ENCODE results near the gene TNFSF10. TPM values are rescaled to one million over a fixed set of nuclear protein-coding genes. Genes with fewer than 3 reads are reported as not detected.

Gene TNFSF10
- total and polyA plus RNA-seq, 2 of the 4 experiments (the other 2 are of a cell fraction) = 0.63 to 1.3 TPM

GRCh38 chr3:172539273-172539672 is 16.0 kb upstream of the TNFSF10 start:
- intact Hi-C loops (cut with micrococcal nuclease) = no loop called here
- no peak overlapping the region for H4K8ac ChIP-seq (ENCODE audit: low read depth in 2 of 2, low read length in 2 of 2)
- DNase-seq = no peak

More at GRCh38 chr3:172539273-172539672, 16.0 kb upstream of the TNFSF10 start:
- peaks cover 5% of the 10 kb centered on the region for H3K4me1 ChIP-seq (ENCODE audit: control insufficient read depth, insufficient read depth, low read length)
- no peak overlapping the region for H3K4me2 ChIP-seq (ENCODE audit: low read depth, low read length)
- no peak overlapping the region for H3K4me3 ChIP-seq (ENCODE audit: insufficient read depth, low read depth, low read length)
- TF ChIP-seq RAD21 (IDR thresholded peaks at IDR 0.05; ENCODE audit: low read length) (no peak), NFE2L2 (IDR thresholded peaks at IDR 0.05; ENCODE audit: low read depth, low read length) (no peak), FOS (IDR thresholded peaks at IDR 0.05; ENCODE audit: low read depth, low read length) (no peak), MAZ (IDR thresholded peaks at IDR 0.05; ENCODE audit: borderline replicate concordance, low read depth, low read length) (no peak), MXI1 (IDR thresholded peaks at IDR 0.05; ENCODE audit: borderline replicate concordance, low read depth, low read length) (no peak)
- TF ChIP-seq, protein P1, sequence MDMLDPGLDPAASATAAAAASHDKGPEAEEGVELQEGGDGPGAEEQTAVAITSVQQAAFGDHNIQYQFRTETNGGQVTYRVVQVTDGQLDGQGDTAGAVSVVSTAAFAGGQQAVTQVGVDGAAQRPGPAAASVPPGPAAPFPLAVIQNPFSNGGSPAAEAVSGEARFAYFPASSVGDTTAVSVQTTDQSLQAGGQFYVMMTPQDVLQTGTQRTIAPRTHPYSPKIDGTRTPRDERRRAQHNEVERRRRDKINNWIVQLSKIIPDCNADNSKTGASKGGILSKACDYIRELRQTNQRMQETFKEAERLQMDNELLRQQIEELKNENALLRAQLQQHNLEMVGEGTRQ (IDR thresholded peaks at IDR 0.05; ENCODE audit: low read depth, low read length) = no peak
- no peak overlapping the region for H2AFZ ChIP-seq (replicated peaks; ENCODE audit: low read length, poor library complexity)
- no peaks in the 10 kb centered on the region for H3K9me1 ChIP-seq (ENCODE audit: insufficient read depth, low read length)
- no peak overlapping the region for H2BK20ac ChIP-seq (ENCODE audit: low read depth, low read length)
- H3K27ac ChIP-seq (ENCODE audit: insufficient read depth, low read length) = no peak overlapping the region
- no peak overlapping the region for H2AK5ac ChIP-seq (ENCODE audit: low read depth, low read length)
- ATAC-seq (ENCODE audit: low read depth) = no peak
- no peak overlapping the region for H2AK9ac ChIP-seq (replicated peaks; ENCODE audit: low read depth, low read length, poor library complexity)
- no peaks in the 10 kb centered on the region for H3K27me3 ChIP-seq (ENCODE audit: control insufficient read depth, insufficient read depth, low read length)
- no peaks in the 10 kb centered on the region for H3K79me1 ChIP-seq (ENCODE audit: low read depth in 1 of 2, low read length in 2 of 2)
- no peak overlapping the region for H2BK120ac ChIP-seq (ENCODE audit: low read depth, low read length)
- dilution Hi-C loops (cut with HindIII; ENCODE audit: low sequenced_read_pairs, unreplicated experiment) = no loop called here
- no peaks in the 10 kb centered on the region for H4K20me1 ChIP-seq (ENCODE audit: insufficient read depth, low read length)
- WGBS, 2 experiments (ENCODE audit: extremely low coverage in 2 of 2, insufficient read length in 1 of 2) = 100% methylated on average over 1 of the region's 4 CpGs; no CpG with 5 or more reads in 1 of the 2 experiments
- no peak overlapping the region for H2BK15ac ChIP-seq (ENCODE audit: low read depth, low read length)
- no peak overlapping the region for H3K9ac ChIP-seq (ENCODE audit: low read depth, low read length)
- no peak overlapping the region for H2BK5ac ChIP-seq (ENCODE audit: low read depth, low read length, poor library complexity, severe bottlenecking)
- H4K5ac ChIP-seq (ENCODE audit: low read depth, low read length) = no peak overlapping the region
- H3K14ac ChIP-seq (replicated peaks; ENCODE audit: low read depth, low read length) = no peak overlapping the region
- no peak overlapping the region for H3K18ac ChIP-seq (ENCODE audit: low read depth, low read length)
- H3K4ac ChIP-seq (ENCODE audit: low read depth, low read length) = no peak overlapping the region
- CTCF ChIA-PET = no interaction called here
- in situ Hi-C loops (cut with MboI; ENCODE audit: low sequenced_read_pairs) = no loop called here
- no peak overlapping the region for H3K56ac ChIP-seq (ENCODE audit: extremely low read depth, insufficient read depth, low read length)
- no peak overlapping the region for H3K23ac ChIP-seq (ENCODE audit: low read depth, low read length)
- POLR2A ChIA-PET (ENCODE audit: unreplicated experiment) = no interaction called here
- no peak overlapping the region for H4K91ac ChIP-seq (ENCODE audit: insufficient read depth, low read depth, low read length)
- H3K9me3 ChIP-seq (ENCODE audit: control insufficient read depth, insufficient read depth, low read length) = no peaks in the 10 kb centered on the region
- no TSS peak for BruUV-seq (replicated peaks)
- H3K36me3 ChIP-seq (ENCODE audit: control insufficient read depth, insufficient read depth, low read length) = no peaks in the 10 kb centered on the region
